GM23338 (cell line): Measurements from ENCODE around the gene SSB. TPM values are rescaled to one million over a fixed set of nuclear protein-coding genes. Genes with fewer than 3 reads are reported as not detected.

Experiments used
- ATAC-seq: fragments of 200-7000 bp; cut with Tn5 transposase; 3 replicates; pipeline ENCODE4 v1.9.1; 2020
- DNase-seq: peaks from one replicate; pipeline ENCODE4 v3.0.0-alpha.2; 2015; ENCODE audit warnings: low spot score
- H2AFZ ChIP-seq: fragments of 200-600 bp; sonication (generic); 2 replicates; pipeline ENCODE4 v1.8.0; 2016; ENCODE audit warnings: antibody characterized with exemption, mild to moderate bottlenecking, moderate library complexity
- H3F3A ChIP-seq: fragments of 200-600 bp; sonication (generic); replicated peaks from 2 replicates; pipeline ENCODE4 v1.8.0; 2017; ENCODE audit warnings: antibody characterized with exemption, mixed run types, low read depth
- H3K27ac ChIP-seq: fragments of 200-600 bp; sonication (generic); 2 replicates; pipeline ENCODE4 v1.6.1; 2016; ENCODE audit warnings: low read depth
- H3K27me3 ChIP-seq: fragments of 200-600 bp; sonication (generic); 2 replicates; pipeline ENCODE4 v1.8.0; 2016; ENCODE audit warnings: mild to moderate bottlenecking, mixed run types, moderate library complexity; ENCODE audit not compliant: insufficient read depth
- H3K36me3 ChIP-seq: fragments of 200-600 bp; sonication (generic); 2 replicates; pipeline ENCODE4 v1.8.0; 2016; ENCODE audit warnings: mild to moderate bottlenecking; ENCODE audit not compliant: insufficient read depth
- H3K4me1 ChIP-seq: fragments of 200-600 bp; sonication (generic); 2 replicates; pipeline ENCODE4 v1.8.0; 2016; ENCODE audit warnings: mild to moderate bottlenecking, moderate library complexity; ENCODE audit not compliant: insufficient read depth
- H3K4me2 ChIP-seq: fragments of 200-600 bp; sonication (generic); 2 replicates; pipeline ENCODE4 v1.7.1; 2017; ENCODE audit warnings: mixed run types
- H3K4me3 ChIP-seq: fragments of 200-600 bp; sonication (generic); 2 replicates; pipeline ENCODE4 v1.6.1; 2016; ENCODE audit warnings: mixed run types
- H3K79me2 ChIP-seq: fragments of 200-600 bp; sonication (generic); replicated peaks from 2 replicates; pipeline ENCODE4 v1.8.0; 2017; ENCODE audit warnings: mild to moderate bottlenecking; ENCODE audit not compliant: insufficient read depth
- H3K9me2 ChIP-seq: fragments of 200-600 bp; sonication (generic); 2 replicates; pipeline ENCODE4 v1.8.0; 2017; ENCODE audit not compliant: insufficient read depth
- H4K20me1 ChIP-seq: fragments of 200-600 bp; sonication (generic); replicated peaks from 2 replicates; pipeline ENCODE4 v1.8.0; 2017; ENCODE audit warnings: mild to moderate bottlenecking; ENCODE audit not compliant: insufficient read depth
- H3K27ac Mint-ChIP-seq: 2 replicates; pipeline ENCODE4 v1.8.0; 2020; ENCODE audit warnings: inconsistent platforms, mild to moderate bottlenecking, moderate library complexity, mixed read lengths
- H3K27me3 Mint-ChIP-seq: 3 replicates; pipeline ENCODE4 v1.8.0; 2022; ENCODE audit warnings: low read depth, mild to moderate bottlenecking, moderate library complexity, mixed read lengths, inconsistent platforms; ENCODE audit not compliant: insufficient read depth, poor library complexity
- H3K36me3 Mint-ChIP-seq: 3 replicates; pipeline ENCODE4 v1.8.0; 2021; ENCODE audit warnings: low read depth, mild to moderate bottlenecking, inconsistent platforms, moderate library complexity, mixed read lengths
- H3K4me1 Mint-ChIP-seq: 3 replicates; pipeline ENCODE4 v1.8.0; 2020; ENCODE audit warnings: mild to moderate bottlenecking, inconsistent platforms, mixed read lengths
- H3K4me3 Mint-ChIP-seq: 3 replicates; pipeline ENCODE4 v1.8.0; 2021; ENCODE audit warnings: moderate library complexity, mild to moderate bottlenecking, inconsistent platforms, mixed read lengths
- H3K9me3 Mint-ChIP-seq: 3 replicates; pipeline ENCODE4 v1.8.0; 2020; ENCODE audit warnings: moderate library complexity, mild to moderate bottlenecking, inconsistent platforms, mixed read lengths
- CREB1 ChIP-seq: fragments of 250-450 bp; sonication (Bioruptor Pico); IDR thresholded peaks from 2 replicates; pipeline ENCODE4 v1.5.0; 2020; ENCODE audit warnings: low read depth, mild to moderate bottlenecking, moderate library complexity
- EZH2 ChIP-seq: fragments of 200-600 bp; sonication (generic); IDR thresholded peaks from one replicate; pipeline ENCODE4 v1.8.0; 2017; ENCODE audit warnings: antibody characterized with exemption, mild to moderate bottlenecking, low read depth; ENCODE audit not compliant: unreplicated experiment
- EZH2phosphoT487 ChIP-seq: fragments of 200-600 bp; sonication (generic); IDR thresholded peaks from one replicate; pipeline ENCODE4 v1.8.1; 2018; ENCODE audit warnings: antibody characterized with exemption; ENCODE audit not compliant: unreplicated experiment
- JUNB ChIP-seq: IDR thresholded peaks from one replicate; pipeline ENCODE4 v1.6.1; 2016; ENCODE audit warnings: antibody characterized with exemption; ENCODE audit not compliant: unreplicated experiment
- NANOG ChIP-seq: IDR thresholded peaks from 2 replicates; pipeline ENCODE4 v1.6.1; 2016; ENCODE audit warnings: antibody characterized with exemption, borderline replicate concordance
- POLR2AphosphoS5 ChIP-seq: IDR thresholded peaks from 2 replicates; pipeline ENCODE4 v1.6.1; 2016; ENCODE audit warnings: antibody characterized with exemption, low read depth
- STAT1 ChIP-seq: IDR thresholded peaks from one replicate; pipeline ENCODE4 v1.6.1; 2016; ENCODE audit warnings: antibody characterized with exemption; ENCODE audit not compliant: unreplicated experiment
- ZNF114 ChIP-seq: fragments of 250-450 bp; sonication (Bioruptor Pico); IDR thresholded peaks from 2 replicates; pipeline ENCODE4 v1.5.0; 2020; ENCODE audit warnings: mild to moderate bottlenecking, moderate library complexity
- ZNF331 ChIP-seq: fragments of 250-450 bp; sonication (Bioruptor Pico); IDR thresholded peaks from 2 replicates; pipeline ENCODE4 v1.5.0; 2020; ENCODE audit warnings: low read depth, mild to moderate bottlenecking, moderate library complexity
- polyA plus RNA-seq: library from polyadenylated mRNA; unstranded; fragments of >200 nt; fragmentation: Nextera tagmentation; extraction: Ambion mirVana; gene quantifications from 2 replicates; pipeline ENCODE4 v1.2.1, GENCODE V29; 2016
- total RNA-seq: library from RNA; depleted of rRNA; stranded (reverse); fragments of >200 nt; shearing (Covaris generic); gene quantifications from 2 replicates; pipeline ENCODE4 v1.2.3, GENCODE V29; 2014
- TF ChIP-seq, protein P1 (sequence below), 2 experiments: fragments of 200-600 bp in 1 of 2; sonication (generic) in 1 of 2; conservative IDR thresholded peaks; 2 replicates each; pipeline versions ENCODE4 v1.5.1 to v1.6.1; 2016 to 2017; ENCODE audit warnings: antibody characterized with exemption in 2 of 2, low read depth in 2 of 2, mild to moderate bottlenecking in 2 of 2, moderate library complexity in 1 of 2
- TF ChIP-seq, protein P2 (sequence below): IDR thresholded peaks from one replicate; pipeline ENCODE4 v1.6.1; 2018; ENCODE audit warnings: antibody characterized with exemption; ENCODE audit not compliant: unreplicated experiment
- TF ChIP-seq, protein P3 (sequence below): fragments of 250-450 bp; sonication (Bioruptor Pico); IDR thresholded peaks from 2 replicates; pipeline ENCODE4 v1.5.0; 2020; ENCODE audit warnings: mild to moderate bottlenecking, moderate library complexity
- TF ChIP-seq, protein P4 (sequence below): IDR thresholded peaks from 2 replicates; pipeline ENCODE4 v1.6.1; 2016; ENCODE audit warnings: antibody characterized with exemption

Gene SSB
- total and polyA plus RNA-seq, 2 experiments from 2014 or later: 246 to 1,104 TPM

DNA sequence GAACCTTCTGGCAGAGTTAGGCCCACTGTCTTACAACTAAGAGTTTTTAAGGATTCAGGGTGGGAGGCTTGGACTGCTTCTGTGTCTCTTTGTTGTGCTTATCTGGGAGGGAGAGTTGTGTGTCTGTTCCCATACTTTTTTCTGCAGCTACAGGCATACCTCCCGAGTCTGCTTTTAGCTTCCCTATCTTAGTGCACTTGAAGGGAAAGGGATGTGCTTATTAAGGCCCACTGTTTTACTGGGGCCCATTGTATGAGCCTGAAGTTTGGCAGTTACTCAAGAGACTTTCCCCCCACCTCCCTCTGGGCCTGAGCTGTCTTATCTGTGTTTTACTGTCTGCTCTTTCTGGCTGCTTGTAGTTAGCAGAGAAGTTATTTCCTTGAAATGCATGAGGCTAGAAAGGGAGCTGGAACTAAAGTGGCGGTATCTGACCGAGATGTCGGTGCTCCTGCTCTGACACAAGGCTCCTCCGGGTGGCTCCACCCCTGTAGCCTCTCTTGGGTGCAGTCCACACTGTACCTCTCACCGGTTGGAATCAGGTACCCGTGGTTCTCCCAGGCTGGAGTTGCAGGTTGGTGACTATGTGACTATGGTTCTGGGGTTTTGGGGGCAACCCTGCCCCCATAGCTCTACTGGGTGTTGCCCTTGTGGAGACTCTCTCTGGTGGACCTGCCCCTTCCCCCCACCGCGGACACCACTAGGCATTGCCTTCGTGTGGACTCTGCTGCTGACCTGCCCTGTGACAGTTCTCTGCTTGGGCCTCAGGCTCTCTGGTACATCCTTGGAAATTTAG, 41.5 kb downstream of the SSB start:
- no peaks in the 10 kb centered on the region; the same call in 1 of the 3 replicates for H3K9me3 Mint-ChIP-seq
- no peaks in the 10 kb centered on the region for H3K9me2 ChIP-seq
- H3K4me3 Mint-ChIP-seq: no peak overlapping the region
- H4K20me1 ChIP-seq: peaks cover 5% of the 10 kb centered on the region; the same call in 1 of the 2 replicates
- H3F3A ChIP-seq: no peaks in the 10 kb centered on the region
- no peak overlapping the region for H3K4me2 ChIP-seq
- DNase-seq (peak; percentile 20), ATAC-seq (peak; percentile 69)
- no peak overlapping the region for H3K27ac Mint-ChIP-seq
- no peaks in the 10 kb centered on the region for H3K36me3 ChIP-seq
- H3K4me1 ChIP-seq: no peaks in the 10 kb centered on the region
- no peak overlapping the region for H3K27ac ChIP-seq
- H3K36me3 Mint-ChIP-seq: peaks cover 37% of the 10 kb centered on the region
- H3K27me3 Mint-ChIP-seq: peaks cover 3% of the 10 kb centered on the region
- no peak for TF ChIP-seq EZH2
- TF ChIP-seq POLR2AphosphoS5: no peak
- TF ChIP-seq, protein P1, sequence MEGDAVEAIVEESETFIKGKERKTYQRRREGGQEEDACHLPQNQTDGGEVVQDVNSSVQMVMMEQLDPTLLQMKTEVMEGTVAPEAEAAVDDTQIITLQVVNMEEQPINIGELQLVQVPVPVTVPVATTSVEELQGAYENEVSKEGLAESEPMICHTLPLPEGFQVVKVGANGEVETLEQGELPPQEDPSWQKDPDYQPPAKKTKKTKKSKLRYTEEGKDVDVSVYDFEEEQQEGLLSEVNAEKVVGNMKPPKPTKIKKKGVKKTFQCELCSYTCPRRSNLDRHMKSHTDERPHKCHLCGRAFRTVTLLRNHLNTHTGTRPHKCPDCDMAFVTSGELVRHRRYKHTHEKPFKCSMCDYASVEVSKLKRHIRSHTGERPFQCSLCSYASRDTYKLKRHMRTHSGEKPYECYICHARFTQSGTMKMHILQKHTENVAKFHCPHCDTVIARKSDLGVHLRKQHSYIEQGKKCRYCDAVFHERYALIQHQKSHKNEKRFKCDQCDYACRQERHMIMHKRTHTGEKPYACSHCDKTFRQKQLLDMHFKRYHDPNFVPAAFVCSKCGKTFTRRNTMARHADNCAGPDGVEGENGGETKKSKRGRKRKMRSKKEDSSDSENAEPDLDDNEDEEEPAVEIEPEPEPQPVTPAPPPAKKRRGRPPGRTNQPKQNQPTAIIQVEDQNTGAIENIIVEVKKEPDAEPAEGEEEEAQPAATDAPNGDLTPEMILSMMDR (conservative IDR thresholded peaks at IDR 0.05; ENCODE audit: low read depth in 2 of 2): no peak
- no peak for TF ChIP-seq JUNB
- TF ChIP-seq, protein P2, sequence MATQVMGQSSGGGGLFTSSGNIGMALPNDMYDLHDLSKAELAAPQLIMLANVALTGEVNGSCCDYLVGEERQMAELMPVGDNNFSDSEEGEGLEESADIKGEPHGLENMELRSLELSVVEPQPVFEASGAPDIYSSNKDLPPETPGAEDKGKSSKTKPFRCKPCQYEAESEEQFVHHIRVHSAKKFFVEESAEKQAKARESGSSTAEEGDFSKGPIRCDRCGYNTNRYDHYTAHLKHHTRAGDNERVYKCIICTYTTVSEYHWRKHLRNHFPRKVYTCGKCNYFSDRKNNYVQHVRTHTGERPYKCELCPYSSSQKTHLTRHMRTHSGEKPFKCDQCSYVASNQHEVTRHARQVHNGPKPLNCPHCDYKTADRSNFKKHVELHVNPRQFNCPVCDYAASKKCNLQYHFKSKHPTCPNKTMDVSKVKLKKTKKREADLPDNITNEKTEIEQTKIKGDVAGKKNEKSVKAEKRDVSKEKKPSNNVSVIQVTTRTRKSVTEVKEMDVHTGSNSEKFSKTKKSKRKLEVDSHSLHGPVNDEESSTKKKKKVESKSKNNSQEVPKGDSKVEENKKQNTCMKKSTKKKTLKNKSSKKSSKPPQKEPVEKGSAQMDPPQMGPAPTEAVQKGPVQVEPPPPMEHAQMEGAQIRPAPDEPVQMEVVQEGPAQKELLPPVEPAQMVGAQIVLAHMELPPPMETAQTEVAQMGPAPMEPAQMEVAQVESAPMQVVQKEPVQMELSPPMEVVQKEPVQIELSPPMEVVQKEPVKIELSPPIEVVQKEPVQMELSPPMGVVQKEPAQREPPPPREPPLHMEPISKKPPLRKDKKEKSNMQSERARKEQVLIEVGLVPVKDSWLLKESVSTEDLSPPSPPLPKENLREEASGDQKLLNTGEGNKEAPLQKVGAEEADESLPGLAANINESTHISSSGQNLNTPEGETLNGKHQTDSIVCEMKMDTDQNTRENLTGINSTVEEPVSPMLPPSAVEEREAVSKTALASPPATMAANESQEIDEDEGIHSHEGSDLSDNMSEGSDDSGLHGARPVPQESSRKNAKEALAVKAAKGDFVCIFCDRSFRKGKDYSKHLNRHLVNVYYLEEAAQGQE: no peak
- TF ChIP-seq ZNF114 (CRISPR knock-in tag): no peak
- no peak for TF ChIP-seq EZH2phosphoT487
- TF ChIP-seq ZNF331 (CRISPR knock-in tag): no peak
- no peak for TF ChIP-seq NANOG
- no peak for TF ChIP-seq STAT1
- TF ChIP-seq, protein P3, sequence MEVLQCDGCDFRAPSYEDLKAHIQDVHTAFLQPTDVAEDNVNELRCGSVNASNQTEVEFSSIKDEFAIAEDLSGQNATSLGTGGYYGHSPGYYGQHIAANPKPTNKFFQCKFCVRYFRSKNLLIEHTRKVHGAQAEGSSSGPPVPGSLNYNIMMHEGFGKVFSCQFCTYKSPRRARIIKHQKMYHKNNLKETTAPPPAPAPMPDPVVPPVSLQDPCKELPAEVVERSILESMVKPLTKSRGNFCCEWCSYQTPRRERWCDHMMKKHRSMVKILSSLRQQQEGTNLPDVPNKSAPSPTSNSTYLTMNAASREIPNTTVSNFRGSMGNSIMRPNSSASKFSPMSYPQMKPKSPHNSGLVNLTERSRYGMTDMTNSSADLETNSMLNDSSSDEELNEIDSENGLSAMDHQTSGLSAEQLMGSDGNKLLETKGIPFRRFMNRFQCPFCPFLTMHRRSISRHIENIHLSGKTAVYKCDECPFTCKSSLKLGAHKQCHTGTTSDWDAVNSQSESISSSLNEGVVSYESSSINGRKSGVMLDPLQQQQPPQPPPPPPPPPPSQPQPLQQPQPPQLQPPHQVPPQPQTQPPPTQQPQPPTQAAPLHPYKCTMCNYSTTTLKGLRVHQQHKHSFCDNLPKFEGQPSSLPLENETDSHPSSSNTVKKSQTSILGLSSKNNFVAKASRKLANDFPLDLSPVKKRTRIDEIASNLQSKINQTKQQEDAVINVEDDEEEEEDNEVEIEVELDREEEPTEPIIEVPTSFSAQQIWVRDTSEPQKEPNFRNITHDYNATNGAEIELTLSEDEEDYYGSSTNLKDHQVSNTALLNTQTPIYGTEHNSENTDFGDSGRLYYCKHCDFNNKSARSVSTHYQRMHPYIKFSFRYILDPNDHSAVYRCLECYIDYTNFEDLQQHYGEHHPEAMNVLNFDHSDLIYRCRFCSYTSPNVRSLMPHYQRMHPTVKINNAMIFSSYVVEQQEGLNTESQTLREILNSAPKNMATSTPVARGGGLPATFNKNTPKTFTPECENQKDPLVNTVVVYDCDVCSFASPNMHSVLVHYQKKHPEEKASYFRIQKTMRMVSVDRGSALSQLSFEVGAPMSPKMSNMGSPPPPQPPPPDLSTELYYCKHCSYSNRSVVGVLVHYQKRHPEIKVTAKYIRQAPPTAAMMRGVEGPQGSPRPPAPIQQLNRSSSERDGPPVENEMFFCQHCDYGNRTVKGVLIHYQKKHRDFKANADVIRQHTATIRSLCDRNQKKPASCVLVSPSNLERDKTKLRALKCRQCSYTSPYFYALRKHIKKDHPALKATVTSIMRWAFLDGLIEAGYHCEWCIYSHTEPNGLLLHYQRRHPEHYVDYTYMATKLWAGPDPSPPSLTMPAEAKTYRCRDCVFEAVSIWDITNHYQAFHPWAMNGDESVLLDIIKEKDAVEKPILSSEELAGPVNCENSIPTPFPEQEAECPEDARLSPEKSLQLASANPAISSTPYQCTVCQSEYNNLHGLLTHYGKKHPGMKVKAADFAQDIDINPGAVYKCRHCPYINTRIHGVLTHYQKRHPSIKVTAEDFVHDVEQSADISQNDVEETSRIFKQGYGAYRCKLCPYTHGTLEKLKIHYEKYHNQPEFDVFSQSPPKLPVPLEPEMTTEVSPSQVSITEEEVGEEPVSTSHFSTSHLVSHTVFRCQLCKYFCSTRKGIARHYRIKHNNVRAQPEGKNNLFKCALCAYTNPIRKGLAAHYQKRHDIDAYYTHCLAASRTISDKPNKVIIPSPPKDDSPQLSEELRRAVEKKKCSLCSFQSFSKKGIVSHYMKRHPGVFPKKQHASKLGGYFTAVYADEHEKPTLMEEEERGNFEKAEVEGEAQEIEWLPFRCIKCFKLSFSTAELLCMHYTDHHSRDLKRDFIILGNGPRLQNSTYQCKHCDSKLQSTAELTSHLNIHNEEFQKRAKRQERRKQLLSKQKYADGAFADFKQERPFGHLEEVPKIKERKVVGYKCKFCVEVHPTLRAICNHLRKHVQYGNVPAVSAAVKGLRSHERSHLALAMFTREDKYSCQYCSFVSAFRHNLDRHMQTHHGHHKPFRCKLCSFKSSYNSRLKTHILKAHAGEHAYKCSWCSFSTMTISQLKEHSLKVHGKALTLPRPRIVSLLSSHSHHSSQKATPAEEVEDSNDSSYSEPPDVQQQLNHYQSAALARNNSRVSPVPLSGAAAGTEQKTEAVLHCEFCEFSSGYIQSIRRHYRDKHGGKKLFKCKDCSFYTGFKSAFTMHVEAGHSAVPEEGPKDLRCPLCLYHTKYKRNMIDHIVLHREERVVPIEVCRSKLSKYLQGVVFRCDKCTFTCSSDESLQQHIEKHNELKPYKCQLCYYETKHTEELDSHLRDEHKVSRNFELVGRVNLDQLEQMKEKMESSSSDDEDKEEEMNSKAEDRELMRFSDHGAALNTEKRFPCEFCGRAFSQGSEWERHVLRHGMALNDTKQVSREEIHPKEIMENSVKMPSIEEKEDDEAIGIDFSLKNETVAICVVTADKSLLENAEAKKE (CRISPR knock-in tag): no peak
- TF ChIP-seq CREB1 (CRISPR knock-in tag): no peak
- TF ChIP-seq, protein P4, sequence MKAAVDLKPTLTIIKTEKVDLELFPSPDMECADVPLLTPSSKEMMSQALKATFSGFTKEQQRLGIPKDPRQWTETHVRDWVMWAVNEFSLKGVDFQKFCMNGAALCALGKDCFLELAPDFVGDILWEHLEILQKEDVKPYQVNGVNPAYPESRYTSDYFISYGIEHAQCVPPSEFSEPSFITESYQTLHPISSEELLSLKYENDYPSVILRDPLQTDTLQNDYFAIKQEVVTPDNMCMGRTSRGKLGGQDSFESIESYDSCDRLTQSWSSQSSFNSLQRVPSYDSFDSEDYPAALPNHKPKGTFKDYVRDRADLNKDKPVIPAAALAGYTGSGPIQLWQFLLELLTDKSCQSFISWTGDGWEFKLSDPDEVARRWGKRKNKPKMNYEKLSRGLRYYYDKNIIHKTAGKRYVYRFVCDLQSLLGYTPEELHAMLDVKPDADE: no peak
- no peaks in the 10 kb centered on the region for H3K4me1 Mint-ChIP-seq
- H2AFZ ChIP-seq: no peak overlapping the region
- peaks cover 45% of the 10 kb centered on the region for H3K79me2 ChIP-seq
- H3K4me3 ChIP-seq: no peak overlapping the region
- no peaks in the 10 kb centered on the region for H3K27me3 ChIP-seq
